ENCODE results near the gene DLX2.
A peak's percentile ranks its signal among the peaks of the same experiment; 100 is the strongest.

DLX2 gene

DNA sequence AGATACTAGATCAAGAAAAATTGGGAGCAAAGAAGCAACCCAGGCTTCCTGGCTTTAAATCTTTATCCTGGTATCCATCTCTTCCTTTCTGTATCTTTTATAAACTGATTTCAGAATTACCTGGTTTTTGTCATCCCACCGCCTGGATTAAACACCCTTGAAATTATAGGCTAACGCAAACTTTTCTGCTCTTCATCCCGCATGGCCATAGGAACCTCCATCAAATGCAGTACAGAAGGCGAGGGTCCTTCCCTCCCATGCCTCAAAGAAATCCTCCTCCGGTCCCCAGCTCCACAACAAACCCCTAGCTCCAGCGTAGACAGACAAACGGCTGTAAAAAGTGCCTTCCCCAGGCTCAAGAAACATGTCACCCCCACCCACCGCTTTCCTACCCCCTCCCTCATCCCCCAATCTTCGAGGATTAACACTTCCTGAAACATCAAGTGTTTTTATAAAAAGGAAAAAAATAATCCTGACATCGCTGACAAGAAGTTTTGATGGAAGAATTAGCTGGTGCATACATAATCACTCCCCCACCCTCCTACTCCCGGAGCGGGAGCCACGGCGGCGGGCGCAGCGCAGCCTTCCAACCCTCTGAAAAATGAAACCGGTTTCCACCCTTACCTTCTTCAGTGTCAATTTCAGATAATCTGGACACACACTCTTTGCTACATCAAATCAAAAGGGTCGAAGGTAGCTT lies 9.8 kb downstream of the DLX2 start:
- no peak for DNase-seq

DNA sequence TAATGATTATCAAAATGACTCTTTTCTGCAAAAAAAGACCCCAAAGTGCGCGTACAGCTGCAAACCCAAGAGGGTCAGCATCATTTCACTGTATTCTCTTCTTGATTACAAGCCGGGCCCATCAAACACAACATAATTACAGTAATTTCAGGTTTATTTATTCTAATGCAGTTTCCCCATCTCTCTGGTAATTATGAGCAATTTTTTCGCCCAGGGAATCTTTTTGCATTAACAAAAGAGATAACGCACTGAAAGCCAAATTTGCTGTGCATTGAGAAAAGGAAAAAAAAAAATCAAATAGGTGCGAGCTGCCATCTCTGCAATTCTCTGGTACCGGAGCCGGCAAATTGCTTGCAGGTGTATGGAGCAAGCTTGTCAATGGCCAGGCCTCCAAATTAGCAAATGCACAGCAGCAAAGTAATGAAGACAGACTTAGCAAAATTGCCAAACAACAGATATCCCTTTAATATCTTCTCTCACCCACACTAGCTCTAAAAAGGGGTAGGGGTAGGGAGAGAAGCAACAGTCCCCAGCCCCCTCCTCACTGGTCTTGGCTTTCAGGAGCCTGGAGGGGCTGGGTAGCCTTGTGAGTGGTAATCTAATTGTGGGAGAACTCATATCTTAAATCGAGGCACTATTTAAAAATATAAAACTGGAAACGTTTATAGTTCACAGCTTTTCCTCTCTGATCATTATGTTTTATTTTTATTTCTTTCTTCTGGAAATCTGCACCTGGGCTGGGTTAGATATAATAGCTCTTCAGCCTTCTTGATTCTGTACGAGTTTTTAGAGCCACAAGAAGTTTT lies 10.7 kb downstream of the DLX2 start:
- DNase-seq = no peak

DNA sequence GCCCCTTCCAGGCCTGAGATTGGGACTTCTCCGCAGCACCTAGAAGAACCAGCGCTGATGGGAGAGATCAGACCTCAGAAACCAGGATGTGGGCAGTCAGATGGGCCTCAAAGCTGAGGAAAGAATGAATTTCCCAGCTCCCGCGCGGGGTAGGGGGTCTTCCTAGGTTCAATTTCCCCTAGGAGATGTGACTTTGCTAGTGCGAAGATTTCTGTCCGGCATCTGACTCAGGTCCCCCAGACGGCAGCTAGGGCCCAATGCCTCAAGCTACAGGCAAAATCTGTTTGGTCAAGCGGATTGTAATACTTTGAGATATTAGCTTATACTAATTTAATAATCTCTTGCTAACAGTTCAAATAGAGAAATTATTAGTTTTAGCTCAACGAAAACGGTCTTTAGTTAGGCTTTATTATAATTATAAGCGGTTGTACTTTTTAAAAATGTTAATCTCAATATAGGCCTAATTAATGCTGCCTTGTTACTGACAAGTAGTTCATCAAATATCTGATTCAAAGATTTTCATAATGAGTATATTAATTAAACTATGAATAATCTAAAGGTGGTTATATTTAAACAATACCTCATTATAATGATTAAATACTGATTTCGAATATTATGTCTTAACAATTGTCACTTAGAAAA lies 11.6 kb downstream of the DLX2 start:
- no peak for DNase-seq

DNA sequence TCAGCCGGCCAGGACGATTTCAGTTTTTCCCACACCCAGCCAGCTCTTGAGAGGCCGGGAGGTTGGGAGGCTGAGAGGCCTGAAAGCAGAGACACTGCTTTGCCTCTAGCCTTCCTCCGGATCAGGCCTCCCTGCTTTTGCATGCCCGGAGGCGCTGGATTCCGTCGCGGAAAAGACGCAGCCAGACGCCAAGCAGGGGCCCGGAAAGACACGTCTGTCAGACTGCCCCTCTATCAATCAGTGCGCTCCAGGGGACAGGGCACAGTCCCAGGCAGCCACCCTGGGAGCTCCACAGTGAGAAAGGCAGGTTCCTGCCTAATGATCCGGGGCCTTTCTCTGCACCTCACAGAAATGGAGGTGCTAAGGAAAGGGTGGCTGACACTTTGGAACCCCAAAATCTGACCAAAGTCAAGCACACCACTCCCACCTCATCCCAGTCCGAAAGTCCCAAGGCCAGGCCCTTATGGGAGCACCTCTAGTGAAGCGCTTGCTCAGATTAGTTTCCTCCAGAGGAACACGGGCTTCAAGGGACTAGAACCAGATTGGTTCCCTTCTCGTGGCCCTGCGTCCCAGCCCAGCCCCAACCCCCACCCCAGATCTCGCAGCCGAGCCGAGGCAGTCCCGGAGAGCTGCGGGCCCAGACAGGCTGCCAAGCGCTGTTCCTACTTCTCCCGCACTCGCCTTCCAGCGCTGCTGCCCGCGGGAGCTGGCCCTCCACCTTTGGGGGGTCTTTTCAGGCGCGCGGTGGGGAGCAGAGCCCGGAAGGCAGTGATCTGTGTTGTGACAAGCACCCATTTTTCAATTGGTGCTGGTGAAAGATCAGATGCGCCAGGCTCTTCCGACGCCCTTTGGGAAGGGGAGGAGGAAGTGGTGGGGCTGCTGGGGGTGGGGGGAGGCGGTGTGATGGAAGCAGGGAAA lies 12.4 kb downstream of the DLX2 start:
- DNase-seq = no peak

DNA sequence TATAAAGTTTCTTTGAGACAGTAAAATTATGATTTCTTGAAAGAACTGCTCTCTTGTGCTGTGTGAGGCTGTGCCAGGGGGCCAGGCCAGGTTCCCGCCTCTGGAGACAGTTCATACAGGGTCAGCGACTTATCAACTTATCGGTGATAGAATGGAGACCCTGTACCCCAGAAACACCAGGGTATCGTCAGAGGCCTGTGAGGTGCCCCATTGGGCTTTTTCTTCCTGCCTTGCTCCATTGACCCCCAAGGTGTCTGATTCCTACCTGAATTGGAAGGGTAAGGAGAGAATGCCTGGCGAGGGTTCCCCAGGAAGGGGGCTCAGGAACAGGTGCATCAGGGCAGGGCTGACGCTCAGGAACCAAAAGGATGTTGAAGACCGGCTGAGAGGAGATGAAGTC lies 13.1 kb downstream of the DLX2 start:
- no peak for DNase-seq

DNA sequence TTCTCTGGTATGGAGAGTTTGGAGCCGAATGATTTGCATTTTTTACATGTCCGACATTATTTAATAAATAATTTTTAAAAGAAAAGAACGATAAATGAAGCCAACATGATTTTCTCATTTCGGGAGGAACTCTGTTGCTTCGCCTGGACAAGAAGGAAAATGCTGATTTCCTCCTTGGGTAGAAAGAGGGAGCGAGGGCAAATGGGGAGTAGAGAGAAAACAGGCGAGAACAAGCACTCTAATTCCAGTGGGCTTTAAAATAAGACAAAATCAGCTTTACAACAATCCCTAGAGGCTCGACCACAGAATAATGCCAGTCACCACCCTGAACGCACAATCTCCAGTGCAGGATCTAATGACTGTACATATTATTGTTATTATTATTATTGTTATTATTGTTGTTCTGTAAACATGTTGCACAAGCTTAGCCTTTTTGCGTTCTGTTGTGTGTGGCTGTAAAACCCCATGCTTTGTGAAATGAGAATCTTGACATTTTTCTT lies 13.6 kb downstream of the DLX2 start:
- DNase-seq = no peak

DNA sequence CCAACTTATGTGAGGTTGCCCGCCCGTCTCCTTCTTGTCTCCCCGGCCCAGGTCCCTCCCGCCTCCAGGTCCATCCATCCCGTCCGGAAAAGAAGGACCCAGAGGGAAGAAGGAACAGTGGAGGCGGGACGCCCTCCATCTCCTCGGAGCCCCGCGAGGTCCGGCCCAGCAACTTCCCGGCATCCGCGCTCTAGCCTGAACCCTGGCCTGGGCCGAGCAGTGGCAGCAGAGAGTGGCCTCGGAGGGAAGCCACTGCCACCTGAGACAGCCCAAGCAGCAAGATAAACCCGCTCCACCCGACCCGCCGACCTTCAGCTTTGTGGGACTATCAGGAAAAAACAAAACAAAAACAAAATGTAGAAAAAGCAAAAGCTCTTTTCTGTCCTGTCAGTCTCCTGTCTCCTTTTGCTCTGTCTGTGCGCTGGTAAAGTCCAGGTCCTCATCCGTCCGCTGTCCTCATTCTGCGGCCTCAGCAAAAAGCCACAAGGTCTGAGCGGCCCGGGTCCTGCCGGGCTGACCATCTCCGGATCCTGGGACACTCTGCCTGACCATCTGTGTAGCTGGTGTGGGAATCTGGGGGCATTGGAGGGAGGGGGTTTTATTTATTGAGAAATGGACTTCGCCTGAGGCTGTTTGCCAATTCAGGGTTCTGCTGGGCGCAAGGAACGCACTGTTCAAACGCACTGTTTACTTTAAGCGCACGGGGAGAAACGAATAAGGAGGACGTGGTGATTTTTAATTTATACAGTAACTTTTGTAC lies 14.3 kb downstream of the DLX2 start:
- no peak for DNase-seq

DNA sequence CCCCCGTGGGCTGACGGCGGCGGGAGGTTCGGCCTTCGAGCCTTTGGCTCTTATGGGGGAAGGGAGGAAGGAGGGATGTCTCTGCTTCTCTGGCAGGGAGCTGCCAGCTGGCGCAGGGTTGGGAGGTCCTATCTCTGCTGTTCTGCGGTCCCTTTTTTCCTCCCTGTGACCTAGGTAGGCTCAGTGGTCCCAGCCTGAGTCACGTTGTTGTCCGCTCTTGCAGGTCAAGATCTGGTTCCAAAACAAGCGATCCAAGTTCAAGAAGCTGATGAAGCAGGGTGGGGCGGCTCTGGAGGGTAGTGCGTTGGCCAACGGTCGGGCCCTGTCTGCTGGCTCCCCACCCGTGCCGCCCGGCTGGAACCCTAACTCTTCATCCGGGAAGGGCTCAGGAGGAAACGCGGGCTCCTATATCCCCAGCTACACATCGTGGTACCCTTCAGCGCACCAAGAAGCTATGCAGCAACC lies 14.9 kb downstream of the DLX2 start:
- DNase-seq = no peak

DNA sequence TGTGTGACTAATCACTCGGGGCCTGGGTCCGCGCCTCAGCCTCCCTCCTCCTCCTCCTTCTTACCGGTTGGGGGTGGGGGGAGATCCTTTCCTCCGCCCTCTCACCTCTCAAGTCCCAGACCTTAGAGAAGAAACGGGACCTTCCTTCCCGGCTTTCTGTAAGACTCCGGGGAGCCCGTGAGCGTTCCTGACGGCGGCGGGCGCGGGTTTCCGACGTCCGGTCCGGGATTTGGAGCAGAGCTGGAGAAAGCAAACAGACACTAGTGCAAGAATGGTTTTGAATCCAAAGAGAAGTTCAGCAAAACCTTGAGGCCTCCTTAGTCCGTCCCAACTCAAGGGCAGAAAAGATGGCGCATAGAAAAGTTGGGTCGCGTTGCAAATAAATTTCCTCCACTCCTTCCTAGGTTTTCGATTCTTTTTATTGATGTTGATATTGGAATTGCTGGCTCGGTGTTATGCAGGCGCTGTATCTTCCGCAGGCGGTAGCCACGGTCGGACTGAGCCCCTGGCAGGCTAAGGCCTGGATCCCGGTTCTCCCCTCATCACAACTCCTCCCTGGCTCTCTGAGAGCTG lies 15.4 kb downstream of the DLX2 start:
- no peak for DNase-seq

DNA sequence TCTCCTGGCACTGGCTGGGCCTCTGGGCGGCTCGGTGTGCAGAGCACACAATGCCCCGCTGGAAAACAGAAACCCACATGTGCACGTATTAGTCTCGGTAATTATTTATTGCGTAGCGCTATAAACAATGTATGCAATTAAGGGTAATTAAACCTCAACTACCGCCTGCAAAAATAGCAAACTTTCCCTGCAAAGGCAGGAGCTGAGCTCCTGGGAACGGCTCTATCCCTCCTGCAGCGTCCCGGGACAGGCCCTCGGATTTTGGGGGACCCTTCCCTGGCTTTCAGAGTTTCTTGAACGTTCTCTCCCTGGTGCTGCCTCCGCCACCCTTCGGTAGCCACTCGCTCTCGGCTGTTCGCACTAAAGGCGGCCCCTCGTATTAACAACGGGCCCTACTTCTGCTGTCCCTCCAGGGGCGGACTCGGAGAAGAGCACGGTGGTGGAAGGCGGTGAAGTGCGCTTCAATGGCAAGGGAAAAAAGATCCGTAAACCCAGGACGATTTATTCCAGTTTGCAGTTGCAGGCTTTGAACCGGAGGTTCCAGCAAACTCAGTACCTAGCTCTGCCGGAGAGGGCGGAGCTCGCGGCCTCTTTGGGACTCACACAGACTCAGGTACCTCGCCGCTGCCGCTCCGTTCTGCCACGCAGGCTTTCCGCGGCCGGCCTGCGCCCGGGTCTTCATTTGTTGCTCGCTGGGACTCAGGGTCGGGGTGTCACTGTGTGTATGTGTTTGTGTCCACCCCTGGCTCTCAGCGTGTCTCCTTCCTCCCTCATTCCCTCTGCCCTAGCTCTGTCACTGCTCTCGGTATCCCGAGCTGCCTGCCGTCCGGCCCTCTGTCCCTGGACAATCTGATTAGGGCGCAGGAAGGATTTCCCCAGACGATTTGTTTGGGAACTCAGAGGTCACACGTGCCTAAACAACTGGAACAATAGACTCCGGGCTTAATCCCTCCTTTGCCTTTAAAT lies 16.2 kb downstream of the DLX2 start:
- peak in 1 of 2 donors; percentile 55 for DNase-seq

DNA sequence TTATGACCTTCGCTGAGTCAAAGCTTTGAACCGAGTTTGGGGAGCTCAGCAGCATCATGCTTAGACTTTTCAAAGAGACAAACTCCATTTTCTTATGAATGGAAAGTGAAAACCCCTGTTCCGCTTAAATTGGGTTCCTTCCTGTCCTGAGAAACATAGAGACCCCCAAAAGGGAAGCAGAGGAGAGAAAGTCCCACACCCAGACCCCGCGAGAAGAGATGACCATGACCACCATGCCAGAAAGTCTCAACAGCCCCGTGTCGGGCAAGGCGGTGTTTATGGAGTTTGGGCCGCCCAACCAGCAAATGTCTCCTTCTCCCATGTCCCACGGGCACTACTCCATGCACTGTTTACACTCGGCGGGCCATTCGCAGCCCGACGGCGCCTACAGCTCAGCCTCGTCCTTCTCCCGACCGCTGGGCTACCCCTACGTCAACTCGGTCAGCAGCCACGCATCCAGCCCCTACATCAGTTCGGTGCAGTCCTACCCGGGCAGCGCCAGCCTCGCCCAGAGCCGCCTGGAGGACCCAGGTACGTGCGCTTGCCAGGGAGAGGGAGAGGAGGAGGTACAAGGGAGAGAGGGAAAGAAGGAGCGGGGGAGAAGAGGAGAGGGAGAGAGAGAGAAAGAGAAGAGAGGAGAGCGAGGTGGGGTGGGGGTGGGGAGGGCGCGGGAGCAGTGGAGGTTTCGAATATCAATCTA lies 17.1 kb downstream of the DLX2 start, which contains the start of gene DLX1:
TSS of gene DLX1 (plus strand) at position 48 of the 700 bp plus-strand sequence. CDS start at position 219, 171 bp downstream.
- no peak for DNase-seq

DNA sequence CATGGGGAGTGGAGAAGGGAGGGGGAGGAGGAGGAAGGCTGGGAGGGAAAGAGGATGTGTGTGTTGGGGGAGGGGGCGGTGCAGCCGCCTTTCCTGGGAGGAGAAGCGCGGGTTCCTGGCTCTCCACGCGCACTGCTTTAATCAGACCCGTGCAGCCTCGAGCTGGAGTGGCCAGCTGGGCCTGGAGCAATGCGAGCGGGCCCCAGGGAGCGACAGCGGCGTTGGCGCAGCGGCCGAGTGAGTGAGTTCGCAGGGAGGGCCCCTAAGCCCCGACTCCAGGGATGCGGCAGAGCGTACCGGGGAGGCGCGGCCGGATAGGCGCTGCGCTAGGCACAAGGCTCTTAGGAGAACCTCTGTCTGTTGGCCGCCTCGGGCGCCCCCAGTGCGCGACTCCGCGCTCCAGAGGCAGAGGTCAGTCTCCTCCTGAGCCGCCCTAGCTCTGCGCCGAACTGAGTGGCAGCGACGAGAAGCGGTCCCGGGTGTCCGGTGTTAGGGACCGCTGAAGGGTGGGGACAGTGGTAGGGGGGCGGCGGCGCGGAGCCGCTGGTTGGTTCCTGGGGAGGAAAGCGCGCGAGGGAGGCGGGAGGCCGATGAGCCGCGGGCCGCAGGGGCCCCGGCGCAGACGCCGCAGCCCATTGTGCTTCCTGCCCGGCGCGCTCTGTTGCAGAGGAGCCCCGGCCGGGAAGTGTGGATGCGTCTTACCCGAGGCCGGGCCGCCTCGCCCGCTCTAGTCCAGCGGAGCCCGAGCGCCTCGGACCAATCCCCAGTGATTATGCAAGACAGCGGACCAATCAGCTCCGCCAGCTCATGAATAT lies 17.8 kb downstream of the DLX2 start:
- DNase-seq = peak in 1 of 2 donors; percentile 53

DNA sequence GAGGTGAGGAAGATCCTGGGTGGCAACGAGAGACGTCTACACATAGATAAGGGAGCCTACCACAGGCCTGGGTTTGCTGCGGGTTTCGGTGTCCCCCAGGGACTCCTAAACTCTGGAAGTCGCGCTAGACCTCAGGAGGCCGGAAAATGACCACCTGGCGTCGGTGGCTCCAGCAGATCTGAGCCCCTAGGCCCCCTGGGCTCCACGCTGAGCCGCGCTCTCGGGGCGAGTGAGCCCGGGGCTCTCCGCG lies 18.4 kb downstream of the DLX2 start:
- no peak for DNase-seq

DNA sequence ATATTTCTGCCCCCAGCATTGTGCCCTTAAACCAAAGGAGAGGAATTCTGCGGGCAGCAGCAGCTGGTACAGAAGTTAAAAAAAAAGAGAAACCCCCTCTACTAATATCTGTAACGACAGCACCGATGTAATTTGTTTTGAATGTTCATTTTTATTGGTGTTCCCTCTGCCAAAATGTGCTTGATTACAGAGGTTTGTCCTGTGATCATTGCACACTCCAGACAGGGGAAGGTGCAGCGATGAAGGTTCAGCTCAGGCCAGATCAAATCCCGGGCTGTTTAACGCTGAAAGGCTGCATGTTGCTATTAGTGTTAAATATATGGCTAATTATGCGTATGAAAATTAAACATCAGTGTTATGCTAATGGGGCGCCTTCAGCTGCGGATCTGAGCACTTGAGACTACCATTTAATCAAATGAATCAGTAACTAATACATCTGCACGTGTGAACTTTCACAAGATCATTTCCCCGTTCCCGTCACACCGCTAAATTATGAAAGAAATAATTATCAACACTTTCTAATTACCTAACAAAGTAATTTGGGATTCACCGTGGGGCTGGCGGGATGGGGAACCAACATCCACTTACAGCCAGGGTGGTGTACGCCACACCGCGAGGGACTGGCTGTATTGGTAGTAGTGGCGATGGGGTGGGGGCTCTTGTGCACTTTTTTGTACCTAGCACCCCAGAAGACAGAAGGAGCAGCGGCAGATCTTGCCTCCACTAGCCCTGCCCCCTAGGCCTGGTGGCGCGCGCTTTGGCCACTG lies 18.9 kb downstream of the DLX2 start:
- no peak for DNase-seq

DNA sequence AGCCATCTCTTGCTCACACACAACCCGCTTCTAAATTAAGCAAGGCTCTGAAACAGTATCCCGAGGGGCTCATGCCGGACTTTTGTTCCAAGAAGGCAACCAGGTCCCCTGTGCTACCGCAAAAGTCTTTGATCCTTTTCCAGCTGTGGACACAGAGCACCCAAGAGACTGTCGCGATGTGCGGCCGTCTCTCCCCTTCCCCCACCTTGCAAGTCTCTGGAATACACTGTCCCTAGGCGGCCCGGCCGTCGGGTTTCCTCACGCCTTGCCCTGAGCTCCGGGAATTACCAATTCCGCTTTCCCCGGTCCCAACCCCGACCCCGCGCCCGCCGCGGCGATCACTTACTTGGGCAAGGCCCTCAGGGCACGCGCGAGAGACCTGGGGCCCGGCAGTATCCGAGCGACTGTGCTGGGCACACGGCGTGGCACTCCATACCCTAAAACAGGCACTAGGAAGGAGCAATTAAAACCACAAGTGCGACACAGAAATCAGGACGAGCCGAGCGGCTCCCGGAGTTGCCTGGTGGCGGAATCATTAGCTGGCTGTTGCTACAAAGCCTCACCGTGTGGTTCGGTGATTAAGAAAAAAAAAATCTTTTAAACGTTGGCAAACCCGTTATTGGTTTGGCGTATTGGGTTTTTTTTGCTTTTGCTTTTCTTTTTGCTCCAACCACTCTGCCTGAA lies 19.6 kb downstream of the DLX2 start:
- no peak for DNase-seq

DNA sequence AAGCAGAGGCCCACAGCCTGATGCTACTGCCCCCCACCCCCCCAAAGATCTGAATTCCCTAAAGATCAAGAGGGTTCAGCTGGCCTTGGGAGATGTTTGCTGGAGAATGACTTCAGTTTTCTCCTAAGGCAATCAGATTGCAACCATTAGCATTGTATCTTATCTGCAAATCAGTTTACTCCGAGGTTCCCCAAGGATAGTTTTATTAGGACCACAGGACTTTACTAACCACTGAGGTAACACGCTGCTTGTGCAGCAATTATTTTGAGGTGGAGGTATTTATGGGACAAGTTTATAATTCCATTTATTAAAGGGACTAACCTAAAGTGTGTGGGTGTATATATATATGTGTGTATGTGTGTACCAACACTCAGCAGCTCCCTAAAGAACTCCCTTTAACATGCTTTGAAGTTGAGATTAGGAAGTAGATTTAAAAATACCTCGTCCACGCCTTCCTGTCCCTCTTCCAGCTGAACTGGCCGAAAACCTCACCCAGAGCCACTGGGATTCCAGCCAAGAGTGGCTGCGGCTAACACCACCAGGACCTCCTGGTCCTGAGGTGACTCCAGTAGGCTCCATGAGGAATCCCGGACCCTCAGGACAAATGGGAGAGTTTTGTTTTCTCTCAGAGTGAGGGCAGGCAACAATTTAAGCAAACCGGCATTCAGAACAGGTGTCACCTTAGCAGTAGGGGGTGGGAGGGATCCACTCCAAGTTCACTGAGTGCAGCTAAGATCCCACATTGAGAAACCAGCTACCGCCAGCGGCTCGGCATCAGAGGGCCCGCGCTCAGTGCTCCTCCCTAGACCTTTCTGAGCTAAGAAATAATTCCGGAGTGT lies 20.4 kb downstream of the DLX2 start:
- DNase-seq = no peak

Data from stimulated activated CD4-positive, alpha-beta T cell treated with anti-CD3 and anti-CD28 coated beads, Interleukin-2, amount 100 ng/mL, for 48 hours (primary cell).